Suprapubic skin (tissue), 4 donors: ENCODE data around the gene CCDC69.

ENCODE experiments used
- EP300 ChIP-seq: sonication (generic); formaldehyde crosslinking; IDR thresholded peaks from one replicate; pipeline ENCODE4 v1.6.1; 2017; ENCODE audit warnings: antibody characterized with exemption
- POLR2A ChIP-seq, 2 donors: fragments of 450-650 bp; IDR thresholded peaks; one replicate each; pipeline ENCODE4 v1.6.1; 2017; ENCODE audit warnings: antibody characterized with exemption in 2 of 2, mild to moderate bottlenecking in 2 of 2, moderate library complexity in 2 of 2
- POLR2AphosphoS5 ChIP-seq, 3 donors: sonication (generic); formaldehyde crosslinking; IDR thresholded peaks; one replicate each; pipeline ENCODE4 v1.6.1; 2017; ENCODE audit warnings: antibody characterized with exemption in 3 of 3
- TF ChIP-seq, protein P1 (sequence below), 2 donors: fragments of 200-600 bp in 1 of 2; fragments of 450-650 bp in 1 of 2; sonication (generic) in 1 of 2; IDR thresholded peaks; one replicate each; pipeline ENCODE4 v1.5.1; 2016 to 2019; ENCODE audit warnings: antibody characterized with exemption in 2 of 2, mild to moderate bottlenecking in 1 of 2, moderate library complexity in 1 of 2

DNA sequence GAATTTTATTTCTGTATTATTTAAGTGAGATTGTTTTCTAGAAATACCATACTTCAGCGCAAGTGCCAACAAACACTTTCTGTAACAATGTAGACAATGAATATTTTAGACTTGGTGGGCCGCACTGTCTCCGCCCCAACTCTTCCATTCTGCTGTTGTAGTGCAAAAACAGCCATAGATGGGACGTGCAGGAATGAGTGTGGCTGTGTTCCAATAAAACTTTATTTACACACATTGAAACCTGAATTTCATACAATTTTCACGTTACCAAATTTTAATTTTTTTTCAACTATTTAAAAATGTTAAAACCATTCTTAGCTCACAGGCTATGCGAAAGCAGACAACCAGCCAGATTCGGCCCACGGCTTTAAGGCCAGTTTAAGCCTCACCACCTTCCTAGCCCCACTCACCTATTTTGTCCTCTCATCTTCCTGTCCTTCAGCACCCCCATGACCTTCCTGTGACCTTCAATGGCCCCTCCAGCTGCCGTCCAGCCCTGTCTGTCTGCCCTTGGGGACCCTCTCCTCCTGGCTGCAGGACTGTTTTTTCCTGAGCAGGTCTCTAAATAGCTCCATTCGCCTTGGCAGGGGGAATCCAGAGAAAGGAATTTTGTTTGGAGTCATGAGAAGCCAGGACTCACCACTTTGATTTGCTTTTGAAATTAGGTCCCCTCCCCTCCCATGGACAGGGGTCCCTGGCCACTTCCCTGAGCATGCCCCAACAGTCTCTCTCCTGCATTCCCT is 55.1 kb downstream of the CCDC69 start:
- TF ChIP-seq, protein P1, sequence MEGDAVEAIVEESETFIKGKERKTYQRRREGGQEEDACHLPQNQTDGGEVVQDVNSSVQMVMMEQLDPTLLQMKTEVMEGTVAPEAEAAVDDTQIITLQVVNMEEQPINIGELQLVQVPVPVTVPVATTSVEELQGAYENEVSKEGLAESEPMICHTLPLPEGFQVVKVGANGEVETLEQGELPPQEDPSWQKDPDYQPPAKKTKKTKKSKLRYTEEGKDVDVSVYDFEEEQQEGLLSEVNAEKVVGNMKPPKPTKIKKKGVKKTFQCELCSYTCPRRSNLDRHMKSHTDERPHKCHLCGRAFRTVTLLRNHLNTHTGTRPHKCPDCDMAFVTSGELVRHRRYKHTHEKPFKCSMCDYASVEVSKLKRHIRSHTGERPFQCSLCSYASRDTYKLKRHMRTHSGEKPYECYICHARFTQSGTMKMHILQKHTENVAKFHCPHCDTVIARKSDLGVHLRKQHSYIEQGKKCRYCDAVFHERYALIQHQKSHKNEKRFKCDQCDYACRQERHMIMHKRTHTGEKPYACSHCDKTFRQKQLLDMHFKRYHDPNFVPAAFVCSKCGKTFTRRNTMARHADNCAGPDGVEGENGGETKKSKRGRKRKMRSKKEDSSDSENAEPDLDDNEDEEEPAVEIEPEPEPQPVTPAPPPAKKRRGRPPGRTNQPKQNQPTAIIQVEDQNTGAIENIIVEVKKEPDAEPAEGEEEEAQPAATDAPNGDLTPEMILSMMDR (IDR thresholded peaks at IDR 0.05) = no peak
- TF ChIP-seq EP300 = no peak
- no peak for TF ChIP-seq POLR2A (IDR thresholded peaks at IDR 0.05)
- TF ChIP-seq POLR2AphosphoS5 (IDR thresholded peaks at IDR 0.05) = no peak
